Ishikawa (cell line): Measurements from ENCODE around the gene CPED1.

Experiments
- CEBPB ChIP-seq: IDR thresholded peaks from 2 replicates; pipeline ENCODE4 v1.6.1; 2012
- CREB1 ChIP-seq: IDR thresholded peaks from 2 replicates; pipeline ENCODE4 v1.6.1; 2012; ENCODE audit warnings: low read depth
- EGR1 ChIP-seq: IDR thresholded peaks from 2 replicates; pipeline ENCODE4 v1.6.1; 2012
- EP300 ChIP-seq: IDR thresholded peaks from 2 replicates; pipeline ENCODE4 v1.6.1; 2012; ENCODE audit warnings: borderline replicate concordance
- FOXM1 ChIP-seq: IDR thresholded peaks from 2 replicates; pipeline ENCODE4 v1.6.1; 2012; ENCODE audit warnings: low read depth, borderline replicate concordance
- RAD21 ChIP-seq: IDR thresholded peaks from 2 replicates; pipeline ENCODE4 v1.6.1; 2012; ENCODE audit warnings: low read depth
- REST ChIP-seq: IDR thresholded peaks from 2 replicates; pipeline ENCODE4 v1.6.1; 2012; ENCODE audit warnings: low read depth, mild to moderate bottlenecking
- TEAD4 ChIP-seq: IDR thresholded peaks from 2 replicates; pipeline ENCODE4 v1.6.1; 2012
- USF1 ChIP-seq: IDR thresholded peaks from 2 replicates; pipeline ENCODE4 v1.6.1; 2012
- ZBTB7A ChIP-seq: IDR thresholded peaks from 2 replicates; pipeline ENCODE4 v1.6.1; 2012; ENCODE audit warnings: low read depth

- TF ChIP-seq TEAD4 (no peak), FOXM1 (no peak), RAD21 (no peak), EP300 (no peak), REST (no peak), CREB1 (no peak), ZBTB7A (no peak), USF1 (no peak), CEBPB (no peak), EGR1 (no peak)
Observed at GRCh38 chr7:121307021-121307574, 318.6 kb downstream of the CPED1 start.
